B cell (primary cell): ENCODE results near the gene RRAGA. TPM values are rescaled to one million over a fixed set of nuclear protein-coding genes. Genes with fewer than 3 reads are reported as not detected.

Experiments
- ATAC-seq: fragments of 200-7000 bp; cut with Tn5 transposase; one replicate; pipeline ENCODE4 v1.10.0; 2021; ENCODE audit warnings: low read depth, mild to moderate bottlenecking, moderate number of reproducible peaks, moderate library complexity
- CTCF ChIA-PET: fragments of 350-600 bp; sonication (Branson Sonifier 250); formaldehyde crosslinking; loops from one replicate; lab custom pipeline; 2021; ENCODE audit warnings: antibody characterized with exemption, inconsistent platforms; lab: Charles Lee
- POLR2A ChIA-PET: fragments of 350-600 bp; sonication (Branson Sonifier 250); formaldehyde crosslinking; loops from one replicate; lab custom pipeline; 2021; ENCODE audit warnings: antibody characterized with exemption; lab: Charles Lee
- DNase-seq: peaks from one replicate; pipeline ENCODE4 v3.0.0; 2013
- H2AFZ ChIP-seq: 2 replicates; pipeline ENCODE4 v1.6.1; 2012; ENCODE audit warnings: mild to moderate bottlenecking, low read depth, low read length; ENCODE audit not compliant: insufficient read depth, poor library complexity, severe bottlenecking
- H3K27ac ChIP-seq, 2 donors: 1 replicate in 1 of 2; 2 replicates in 1 of 2; pipeline ENCODE4 v1.5.1; 2012 to 2013; ENCODE audit warnings: low read length in 2 of 2, mild to moderate bottlenecking in 2 of 2, moderate library complexity in 1 of 2
- H3K27me3 ChIP-seq, 4 experiments: fragments of 200-600 bp in 1 of 4; sonication (generic) in 1 of 4; replicated peaks in 1 of 4; 1 replicate in 2 of 4; 2 replicates in 2 of 4; pipeline versions ENCODE4 v1.6.1 to v1.7.0; 2013 to 2016; ENCODE audit warnings: low read length in 3 of 4, mild to moderate bottlenecking in 2 of 4, mixed read lengths in 1 of 4, moderate library complexity in 1 of 4; ENCODE audit not compliant: insufficient read depth in 4 of 4, control insufficient read depth in 3 of 4; ENCODE audit errors: control extremely low read depth in 1 of 4
- H3K36me3 ChIP-seq, 2 experiments: replicated peaks in 1 of 2; 1 replicate in 1 of 2; 2 replicates in 1 of 2; pipeline versions ENCODE4 v1.6.1 to v1.7.1; 2013; ENCODE audit warnings: low read length in 1 of 2; ENCODE audit not compliant: insufficient read depth in 2 of 2, control insufficient read depth in 1 of 2; ENCODE audit errors: control extremely low read depth in 1 of 2, extremely low read depth in 1 of 2
- H3K4me1 ChIP-seq, 2 donors: fragments of 200-600 bp in 1 of 2; sonication (generic) in 1 of 2; 1 replicate in 1 of 2; 2 replicates in 1 of 2; pipeline versions ENCODE4 v1.5.1 to v1.6.1; 2013 to 2017; ENCODE audit warnings: low read length in 2 of 2; ENCODE audit not compliant: control insufficient read depth in 2 of 2, insufficient read depth in 2 of 2
- H3K4me2 ChIP-seq: replicated peaks from 2 replicates; pipeline ENCODE3; 2012; ENCODE audit warnings: mild to moderate bottlenecking, low read depth, low read length; ENCODE audit not compliant: poor library complexity, severe bottlenecking
- H3K4me3 ChIP-seq, 5 experiments: fragments of 200-600 bp in 1 of 5; sonication (generic) in 1 of 5; 1 replicate in 3 of 5; 2 replicates in 2 of 5; pipeline versions ENCODE4 v1.5.1 to v1.7.0; 2011 to 2016; ENCODE audit warnings: low read length in 4 of 5, mild to moderate bottlenecking in 4 of 5, low read depth in 2 of 5, control low read depth in 1 of 5, moderate library complexity in 1 of 5; ENCODE audit not compliant: insufficient read depth in 1 of 5; ENCODE audit errors: control extremely low read depth in 1 of 5, extremely low read depth in 1 of 5
- H3K79me2 ChIP-seq: fragments of 200-600 bp; sonication (generic); one replicate; pipeline ENCODE4 v1.6.0; 2016; ENCODE audit warnings: low read length; ENCODE audit not compliant: control insufficient read depth, insufficient read depth
- H3K9ac ChIP-seq: fragments of 200-600 bp; sonication (generic); 2 replicates; pipeline ENCODE4 v1.6.1; 2017; ENCODE audit warnings: mild to moderate bottlenecking, low read length, moderate library complexity
- H3K9me3 ChIP-seq, 3 donors: one replicate each; pipeline versions ENCODE4 v1.6.1 to v1.7.1; 2013; ENCODE audit warnings: low read length in 2 of 3; ENCODE audit not compliant: control insufficient read depth in 2 of 3, insufficient read depth in 1 of 3; ENCODE audit errors: control extremely low read depth in 1 of 3
- H4K20me1 ChIP-seq: 2 replicates; pipeline ENCODE4 v1.6.0; 2012; ENCODE audit warnings: mild to moderate bottlenecking, low read length; ENCODE audit not compliant: insufficient read depth, control insufficient read depth, poor library complexity, severe bottlenecking
- H3K27ac Mint-ChIP-seq: one replicate; pipeline ENCODE4 v1.8.0; 2021; ENCODE audit warnings: mixed read lengths
- H3K27me3 Mint-ChIP-seq: one replicate; pipeline ENCODE4 v1.8.0; 2021; ENCODE audit warnings: mixed read lengths
- H3K4me1 Mint-ChIP-seq: one replicate; pipeline ENCODE4 v1.8.0; 2021; ENCODE audit warnings: mixed read lengths
- H3K4me3 Mint-ChIP-seq: one replicate; pipeline ENCODE4 v1.8.0; 2021; ENCODE audit warnings: mixed read lengths
- H3K9me3 Mint-ChIP-seq: one replicate; pipeline ENCODE4 v1.8.0; 2022; ENCODE audit warnings: mixed read lengths; ENCODE audit not compliant: insufficient read depth
- CTCF ChIP-seq: fragments of 200-600 bp; IDR thresholded peaks from one replicate; pipeline ENCODE4 v1.8.0; 2022; ENCODE audit warnings: antibody characterized with exemption, mild to moderate bottlenecking
- EZH2 ChIP-seq: IDR thresholded peaks from 2 replicates; pipeline ENCODE4 v1.6.1; 2012; ENCODE audit warnings: borderline replicate concordance, low read depth, mild to moderate bottlenecking, moderate library complexity, low read length; ENCODE audit not compliant: insufficient read depth, poor library complexity, severe bottlenecking
- WGBS: methylation state at CpG from one replicate; pipeline ENCODE4 v1.1.5; 2013; ENCODE audit warnings: missing lambda C conversion rate; ENCODE audit not compliant: insufficient coverage; 5-methylcytosine and 5-hydroxymethylcytosine counted together
- intact Hi-C: fragments of 100-400 bp; cut with micrococcal nuclease; formaldehyde crosslinking; loops from one replicate; pipeline ENCODE4 v1.10.0; 2022
- polyA plus RNA-seq: library from polyadenylated mRNA; depleted of rRNA; stranded (reverse); fragments of >200 nt; gene quantifications from 2 replicates; pipeline ENCODE4 v1.2.3, GENCODE V29; 2012
- total RNA-seq, 2 donors: library from RNA; stranded (reverse); fragments of 120-200 nt in 1 of 2; gene quantifications; 1 replicate in 1 of 2; 2 replicates in 1 of 2; pipeline versions ENCODE4 v1.2.3 to v1.2.4, GENCODE V29; 2013 to 2022

Gene RRAGA
- total and polyA plus RNA-seq, 2 donors (not counting 1 experiment from before 2014, with no cell fraction given) = 29.5 to 49.2 TPM

GRCh38 chr9:19036611-19037010 lies 12.6 kb upstream of the RRAGA start:
- no peak overlapping the region for H3K27ac Mint-ChIP-seq

More at GRCh38 chr9:19036611-19037010, 12.6 kb upstream of the RRAGA start:
- 96% methylated on average over 5 of the region's 5 CpGs for WGBS
- Histone ChIP-seq H3K79me2 (no peaks in the 10 kb centered on the region), H3K4me1 (no peaks in the 10 kb centered on the region), H3K9me3 (no peaks in the 10 kb centered on the region), H4K20me1 (no peaks in the 10 kb centered on the region), H3K4me2 (no peak overlapping the region), H3K27me3 (no peaks in the 10 kb centered on the region), H3K27ac (no peak overlapping the region), H3K9ac (no peak overlapping the region), H3K4me3 (no peak overlapping the region), H3K36me3 (no peaks in the 10 kb centered on the region), H2AFZ (no peak overlapping the region)
- Mint-ChIP-seq H3K9me3 (no peaks in the 10 kb centered on the region), H3K27me3 (peaks cover 9% of the 10 kb centered on the region), H3K4me1 (no peaks in the 10 kb centered on the region), H3K4me3 (no peak overlapping the region)
- DNase-seq (no peak), ATAC-seq (no peak)
- intact Hi-C loops = no loop called here
- POLR2A ChIA-PET = no interaction called here
- CTCF ChIA-PET = no interaction called here
- TF ChIP-seq CTCF (no peak), EZH2 (no peak)
